ENCODE data around the gene GOLGA2. TPM values are rescaled to one million over a fixed set of nuclear protein-coding genes. Genes with fewer than 3 reads are reported as not detected.

Gene GOLGA2
- total RNA-seq, 1 donor from 2014 or later = 75.8 TPM

GRCh38 chr9:128271112-128271511 lies 4.7 kb downstream of the GOLGA2 start:
- Histone ChIP-seq H3K4me3 (ENCODE audit: low read depth, low read length) (no peak overlapping the region), H3K27me3 (ENCODE audit: control insufficient read depth, insufficient read depth, low read length) (no peaks in the 10 kb centered on the region), H3K36me3 (ENCODE audit: control insufficient read depth, insufficient read depth, low read length) (peaks cover 1% of the 10 kb centered on the region)
- DNase-seq (ENCODE audit: low read depth) = no peak
- no peak for TF ChIP-seq CTCF (IDR thresholded peaks at IDR 0.05; ENCODE audit: insufficient read depth, low read length, poor library complexity, severe bottlenecking)

- DNase-seq (ENCODE audit: low read depth) = no peak
- H3K4me3 ChIP-seq (ENCODE audit: low read depth, low read length) = no peak overlapping the region
- TF ChIP-seq CTCF (IDR thresholded peaks at IDR 0.05; ENCODE audit: insufficient read depth, low read length, poor library complexity, severe bottlenecking) = no peak
- H3K36me3 ChIP-seq (ENCODE audit: control insufficient read depth, insufficient read depth, low read length) = peaks cover 2% of the 10 kb centered on the region
- H3K27me3 ChIP-seq (ENCODE audit: control insufficient read depth, insufficient read depth, low read length) = no peaks in the 10 kb centered on the region
Measured at GRCh38 chr9:128266868-128267590, 8.8 kb downstream of the GOLGA2 start.

- Histone ChIP-seq H3K4me3 (ENCODE audit: low read depth, low read length) (no peak overlapping the region), H3K27me3 (ENCODE audit: control insufficient read depth, insufficient read depth, low read length) (no peaks in the 10 kb centered on the region), H3K36me3 (ENCODE audit: control insufficient read depth, insufficient read depth, low read length) (peaks cover 2% of the 10 kb centered on the region)
- TF ChIP-seq CTCF (IDR thresholded peaks at IDR 0.05; ENCODE audit: insufficient read depth, low read length, poor library complexity, severe bottlenecking) = no peak
- DNase-seq (ENCODE audit: low read depth) = no peak
Measured at GRCh38 chr9:128265348-128265847, 10.4 kb downstream of the GOLGA2 start.

- H3K36me3 ChIP-seq (ENCODE audit: control insufficient read depth, insufficient read depth, low read length) = peaks cover 5% of the 10 kb centered on the region
- no peak overlapping the region for H3K4me3 ChIP-seq (ENCODE audit: low read depth, low read length)
- DNase-seq (ENCODE audit: low read depth) = no peak
- TF ChIP-seq CTCF (IDR thresholded peaks at IDR 0.05; ENCODE audit: insufficient read depth, low read length, poor library complexity, severe bottlenecking) = no peak
- no peaks in the 10 kb centered on the region for H3K27me3 ChIP-seq (ENCODE audit: control insufficient read depth, insufficient read depth, low read length)
Measured at GRCh38 chr9:128262687-128263086, 13.1 kb downstream of the GOLGA2 start.

GRCh38 chr9:128260340-128260739 lies 15.5 kb downstream of the GOLGA2 start:
- peaks cover 9% of the 10 kb centered on the region for H3K36me3 ChIP-seq (ENCODE audit: control insufficient read depth, insufficient read depth, low read length)
- no peak for TF ChIP-seq CTCF (IDR thresholded peaks at IDR 0.05; ENCODE audit: insufficient read depth, low read length, poor library complexity, severe bottlenecking)

GRCh38 chr9:128259156-128259555 lies 16.7 kb downstream of the GOLGA2 start:
- Histone ChIP-seq H3K4me3 (ENCODE audit: low read depth, low read length) (no peak overlapping the region), H3K27me3 (ENCODE audit: control insufficient read depth, insufficient read depth, low read length) (no peaks in the 10 kb centered on the region), H3K36me3 (ENCODE audit: control insufficient read depth, insufficient read depth, low read length) (peaks cover 7% of the 10 kb centered on the region)
- no peak for DNase-seq (ENCODE audit: low read depth)
- TF ChIP-seq CTCF (IDR thresholded peaks at IDR 0.05; ENCODE audit: insufficient read depth, low read length, poor library complexity, severe bottlenecking) = no peak

More at GRCh38 chr9:128260340-128260739, 15.5 kb downstream of the GOLGA2 start:
- no peak overlapping the region for H3K4me3 ChIP-seq (ENCODE audit: low read depth, low read length)
- no peaks in the 10 kb centered on the region for H3K27me3 ChIP-seq (ENCODE audit: control insufficient read depth, insufficient read depth, low read length)
- no peak for DNase-seq (ENCODE audit: low read depth)
